CD4-positive, alpha-beta T cell treated with Interleukin-12 subunit alpha and Interleukin-12 subunit beta, for 1 hour (primary cell): ENCODE data around the gene ZMYM2.

ENCODE experiments used
- DNase-seq: peaks from one replicate; pipeline ENCODE4 v3.0.0-alpha.2; 2020

ZMYM2 gene

DNA sequence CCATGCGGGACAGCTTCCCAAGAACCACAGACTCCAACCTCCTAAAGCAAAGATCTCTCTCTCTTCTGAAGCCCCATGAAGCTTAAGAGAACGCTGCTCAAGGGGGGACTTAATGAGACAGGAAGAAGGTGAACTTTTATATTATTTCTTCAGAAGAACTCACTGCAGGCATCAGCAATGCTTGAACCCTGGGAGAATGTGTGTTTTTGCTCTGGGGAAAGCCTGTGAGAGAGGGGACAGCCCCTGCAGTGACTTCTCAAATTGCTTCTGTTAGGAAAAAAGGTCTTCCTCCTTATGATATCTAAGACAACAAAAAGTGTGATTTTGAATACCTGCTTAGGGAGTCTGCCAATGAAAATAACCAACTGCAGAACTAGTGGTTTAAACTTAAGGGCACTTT lies 179.3 kb downstream of the ZMYM2 start:
- no peak for DNase-seq

DNA sequence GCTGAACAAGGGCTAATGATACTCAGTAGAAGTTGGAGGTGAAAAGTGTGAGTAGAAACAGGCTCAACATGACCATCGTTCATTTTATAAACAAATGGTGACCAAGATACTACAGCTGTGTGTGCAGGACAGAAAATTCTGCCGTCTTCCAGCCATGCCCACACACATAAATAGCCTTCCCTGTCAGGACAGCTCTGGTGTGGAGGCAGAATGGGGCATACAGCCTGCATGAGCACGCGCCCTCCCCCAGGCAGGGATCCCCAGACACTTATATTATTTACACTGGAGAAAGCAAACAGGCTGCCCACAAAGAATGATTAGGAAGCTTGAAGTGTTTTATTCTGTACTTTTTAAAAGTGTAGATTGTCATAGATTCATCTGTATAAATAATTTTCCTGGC lies 182.0 kb downstream of the ZMYM2 start:
- no peak for DNase-seq
